Measurements from ENCODE around the gene BPI. TPM values are rescaled to one million over a fixed set of nuclear protein-coding genes. Genes with fewer than 3 reads are reported as not detected.

Gene BPI
- total RNA-seq, 1 experiment from 2014 or later = not detected

DNA sequence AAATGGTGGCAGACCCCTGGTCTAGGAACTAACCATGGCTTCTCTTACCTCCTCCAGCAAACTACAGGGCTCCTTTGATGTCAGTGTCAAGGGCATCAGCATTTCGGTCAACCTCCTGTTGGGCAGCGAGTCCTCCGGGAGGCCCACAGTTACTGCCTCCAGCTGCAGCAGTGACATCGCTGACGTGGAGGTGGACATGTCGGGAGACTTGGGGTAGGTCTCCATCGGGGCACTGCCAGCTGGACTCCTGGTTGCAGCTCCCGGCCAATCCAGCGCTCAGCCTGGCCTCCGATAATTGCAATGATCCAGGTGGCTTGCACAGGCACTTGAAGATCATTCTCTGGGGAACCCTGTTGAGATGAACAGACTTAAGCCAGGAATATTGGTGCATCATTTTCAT lies 50.3 kb downstream of the BPI start:
- no peaks in the 10 kb centered on the region for H3K9me3 Mint-ChIP-seq
- no peaks in the 10 kb centered on the region for H3K23me2 ChIP-seq (ENCODE audit: insufficient read length, low read depth, low read length, poor library complexity, severe bottlenecking)
- H3K4me1 Mint-ChIP-seq = peaks cover 38 to 50% of the 10 kb centered on the region in 2 experiments
- H3K14ac ChIP-seq (ENCODE audit: insufficient read depth, low read length) = no peak overlapping the region
- H3K36me3 Mint-ChIP-seq (ENCODE audit: insufficient read depth in 1 of 3, low read depth in 3 of 3) = no peaks in the 10 kb centered on the region
- no peak overlapping the region for H2AFZ ChIP-seq (ENCODE audit: low read length)
- no peaks in the 10 kb centered on the region for H3K9me3 ChIP-seq (ENCODE audit: control insufficient read depth, low read depth, low read length)
- H3K79me2 ChIP-seq (ENCODE audit: insufficient read depth, low read length) = no peaks in the 10 kb centered on the region
- H3K79me1 ChIP-seq (ENCODE audit: insufficient read depth, low read depth, low read length, poor library complexity, severe bottlenecking) = no peaks in the 10 kb centered on the region
- no peak overlapping the region for H3K4me3 Mint-ChIP-seq
- no peak overlapping the region for H3K23ac ChIP-seq (ENCODE audit: insufficient read length, low read depth, low read length)
- no peak overlapping the region for H4K91ac ChIP-seq (ENCODE audit: insufficient read length, low read depth, low read length)
- no peak overlapping the region for H2BK15ac ChIP-seq (ENCODE audit: low read depth, low read length)
- no peak overlapping the region for H4K5ac ChIP-seq (ENCODE audit: insufficient read length, low read depth, low read length)
- no peak overlapping the region for H3K27ac ChIP-seq (ENCODE audit: insufficient read length, low read depth, low read length)
- no peak overlapping the region for H3K4ac ChIP-seq (ENCODE audit: low read depth, low read length)
- no peak overlapping the region for H2BK120ac ChIP-seq (ENCODE audit: low read depth, low read length, poor library complexity, severe bottlenecking)
- H3T11ph ChIP-seq (ENCODE audit: low read length) = no peak overlapping the region
- H4K20me1 ChIP-seq (ENCODE audit: control insufficient read depth, insufficient read depth, insufficient read length) = no peaks in the 10 kb centered on the region
- H3K4me1 ChIP-seq (ENCODE audit: insufficient read depth, low read length) = peaks cover 7% of the 10 kb centered on the region; the same call in 1 of the 2 replicates
- H3K56ac ChIP-seq (ENCODE audit: insufficient read length, low read depth, low read length) = no peak overlapping the region
- H4K8ac ChIP-seq (replicated peaks; ENCODE audit: insufficient read length, low read depth, low read length) = no peak overlapping the region
- no peaks in the 10 kb centered on the region; the same call in 1 of the 2 replicates for H3K27me3 Mint-ChIP-seq (ENCODE audit: low read depth)
- no peak overlapping the region for H3K4me2 ChIP-seq (ENCODE audit: insufficient read depth, insufficient read length, low read length)
- H3K27me3 ChIP-seq (ENCODE audit: insufficient read depth, low read length) = no peaks in the 10 kb centered on the region
- TF ChIP-seq, protein P1, sequence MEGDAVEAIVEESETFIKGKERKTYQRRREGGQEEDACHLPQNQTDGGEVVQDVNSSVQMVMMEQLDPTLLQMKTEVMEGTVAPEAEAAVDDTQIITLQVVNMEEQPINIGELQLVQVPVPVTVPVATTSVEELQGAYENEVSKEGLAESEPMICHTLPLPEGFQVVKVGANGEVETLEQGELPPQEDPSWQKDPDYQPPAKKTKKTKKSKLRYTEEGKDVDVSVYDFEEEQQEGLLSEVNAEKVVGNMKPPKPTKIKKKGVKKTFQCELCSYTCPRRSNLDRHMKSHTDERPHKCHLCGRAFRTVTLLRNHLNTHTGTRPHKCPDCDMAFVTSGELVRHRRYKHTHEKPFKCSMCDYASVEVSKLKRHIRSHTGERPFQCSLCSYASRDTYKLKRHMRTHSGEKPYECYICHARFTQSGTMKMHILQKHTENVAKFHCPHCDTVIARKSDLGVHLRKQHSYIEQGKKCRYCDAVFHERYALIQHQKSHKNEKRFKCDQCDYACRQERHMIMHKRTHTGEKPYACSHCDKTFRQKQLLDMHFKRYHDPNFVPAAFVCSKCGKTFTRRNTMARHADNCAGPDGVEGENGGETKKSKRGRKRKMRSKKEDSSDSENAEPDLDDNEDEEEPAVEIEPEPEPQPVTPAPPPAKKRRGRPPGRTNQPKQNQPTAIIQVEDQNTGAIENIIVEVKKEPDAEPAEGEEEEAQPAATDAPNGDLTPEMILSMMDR (conservative IDR thresholded peaks at IDR 0.05) = no peak
- H2AK5ac ChIP-seq (ENCODE audit: insufficient read length, low read length) = no peak overlapping the region
- WGBS (ENCODE audit: extremely low coverage, insufficient read length, low lambda C conversion rate) = no CpG with 5 or more reads among the region's 10 CpGs
- H2BK20ac ChIP-seq (ENCODE audit: low read depth, low read length, poor library complexity, severe bottlenecking) = no peak overlapping the region
- DNase-seq = no peak
- peak overlapping the region in 2 of 3 experiments; percentile 4 to 72; a peak in 1 of 7 replicates for H3K27ac Mint-ChIP-seq
- H3K18ac ChIP-seq (ENCODE audit: insufficient read length, low read depth, low read length) = no peak overlapping the region
- no peak overlapping the region for H2BK12ac ChIP-seq (ENCODE audit: insufficient read length, low read depth, low read length)
- H3K9ac ChIP-seq (ENCODE audit: extremely low read depth, insufficient read length, low read length) = no peak overlapping the region
- H2BK5ac ChIP-seq (ENCODE audit: insufficient read length, low read length) = no peak overlapping the region
